HCT116 (cell line): ENCODE data around the gene ANXA4.

Experiments used
- CTCF ChIP-seq, 3 experiments: fragments of 200-600 bp in 1 of 3; sonication (generic) in 1 of 3; IDR thresholded peaks in 2 of 3; conservative IDR thresholded peaks in 1 of 3; 2 replicates each; pipeline ENCODE4 v1.5.1; 2012 to 2017; ENCODE audit warnings: low read depth in 2 of 3, low read length in 2 of 3, antibody characterized with exemption in 1 of 3, borderline replicate concordance in 1 of 3, control low read depth in 1 of 3, mild to moderate bottlenecking in 1 of 3, mixed read lengths in 1 of 3, mixed run types in 1 of 3, moderate library complexity in 1 of 3; ENCODE audit not compliant: insufficient read depth in 1 of 3
- EZH2 ChIP-seq: fragments of 200-600 bp; sonication (generic); IDR thresholded peaks from 2 replicates; pipeline ENCODE4 v1.6.1; 2017; ENCODE audit warnings: antibody characterized with exemption, mixed run types

- TF ChIP-seq EZH2, result no peak
- no peak for TF ChIP-seq CTCF (IDR thresholded peaks at IDR 0.05 in 2 of 3, conservative IDR thresholded peaks at IDR 0.05 in 1 of 3; ENCODE audit: borderline replicate concordance in 1 of 3, insufficient read depth in 1 of 3, low read depth in 2 of 3, low read length in 2 of 3)
Measured at GRCh38 chr2:69709290-69709689, 32.6 kb upstream of the ANXA4 start.
